GM12801 (cell line): Measurements from ENCODE around the gene ASTN2.

Experiments
- CTCF ChIP-seq: IDR thresholded peaks from one replicate; pipeline ENCODE4 v1.5.1; 2011; ENCODE audit warnings: control low read depth; ENCODE audit not compliant: insufficient read length; ENCODE audit errors: extremely low read depth

Gene ASTN2

DNA sequence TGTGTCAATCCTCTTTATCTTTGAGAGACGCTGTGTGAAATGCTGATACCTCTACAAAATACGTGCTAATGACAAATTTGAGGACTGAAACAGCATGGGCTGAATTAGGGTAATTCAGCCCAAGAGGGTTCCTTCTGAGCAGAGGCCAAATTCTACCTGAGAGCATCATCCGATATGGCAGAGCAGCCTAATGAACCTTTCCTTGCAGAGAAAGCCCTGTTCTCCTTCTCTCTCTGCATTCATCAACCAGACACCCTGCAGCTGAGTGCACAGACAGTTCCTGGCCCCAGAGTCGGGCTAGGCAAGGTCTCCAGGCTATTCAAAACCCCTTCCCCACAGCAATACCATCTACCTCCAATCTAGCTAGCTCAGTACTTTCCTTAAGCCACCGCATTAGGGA, 649.8 kb downstream of the ASTN2 start:
- TF ChIP-seq CTCF = no peak

DNA sequence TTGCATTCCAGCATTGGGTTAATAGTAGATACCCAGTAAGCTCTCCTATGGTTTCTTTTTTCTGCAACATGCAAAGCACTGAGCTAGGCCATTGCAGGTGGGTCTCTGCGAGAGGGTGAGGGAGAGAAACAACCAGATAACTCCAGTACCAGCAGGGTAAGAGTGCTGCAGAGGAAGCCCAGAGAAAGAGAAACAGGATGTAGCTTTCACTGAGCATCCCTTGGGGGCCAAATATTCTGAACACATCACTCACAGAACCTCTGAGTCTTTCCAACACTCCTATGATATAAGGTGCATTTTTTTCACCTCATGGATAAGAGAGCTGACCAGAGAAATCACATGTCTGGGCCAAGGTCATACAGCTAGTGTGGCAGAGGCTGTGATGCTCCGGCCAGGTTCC, 651.1 kb downstream of the ASTN2 start:
- no peak for TF ChIP-seq CTCF

DNA sequence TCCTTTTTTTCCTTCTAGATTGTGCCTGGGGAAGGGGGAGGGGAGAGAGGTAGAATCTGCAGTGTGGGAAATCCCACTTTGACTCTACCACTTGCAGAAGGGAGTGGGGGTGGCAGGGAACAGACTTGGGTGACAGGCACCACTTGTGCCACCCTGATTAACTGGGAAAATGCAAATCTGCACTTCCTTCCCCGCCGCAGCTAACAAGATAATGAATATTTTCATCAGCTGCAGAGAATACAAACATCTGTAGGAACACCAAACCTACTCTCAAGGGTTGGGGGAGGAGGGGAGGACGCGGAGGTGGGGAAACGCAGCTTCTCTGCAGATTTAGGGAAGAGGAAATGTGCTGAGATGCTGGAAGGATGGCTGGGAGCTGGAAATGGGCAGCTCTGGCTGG, 654.2 kb downstream of the ASTN2 start:
- TF ChIP-seq CTCF = no peak

- TF ChIP-seq CTCF = no peak
Observed at GRCh38 chr9:116757030-116757429, 657.8 kb downstream of the ASTN2 start.

DNA sequence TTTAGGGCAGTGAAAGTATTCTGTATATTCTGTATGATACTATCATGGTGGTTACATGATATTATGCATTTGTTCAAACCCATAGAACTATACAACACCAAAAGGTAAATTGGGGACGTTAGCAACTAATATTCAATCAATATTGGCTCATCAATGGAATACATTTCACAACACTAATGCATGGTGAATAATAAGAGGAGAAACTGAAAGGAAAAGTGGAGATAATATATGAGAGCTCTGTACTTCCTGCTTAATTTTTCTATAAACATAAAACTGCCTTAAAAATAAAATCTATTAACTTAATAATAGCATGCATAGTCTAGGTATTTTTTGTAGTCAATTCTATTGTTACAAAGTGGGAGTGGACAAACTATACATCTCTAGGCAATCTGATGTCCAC, 661.5 kb downstream of the ASTN2 start:
- no peak for TF ChIP-seq CTCF

DNA sequence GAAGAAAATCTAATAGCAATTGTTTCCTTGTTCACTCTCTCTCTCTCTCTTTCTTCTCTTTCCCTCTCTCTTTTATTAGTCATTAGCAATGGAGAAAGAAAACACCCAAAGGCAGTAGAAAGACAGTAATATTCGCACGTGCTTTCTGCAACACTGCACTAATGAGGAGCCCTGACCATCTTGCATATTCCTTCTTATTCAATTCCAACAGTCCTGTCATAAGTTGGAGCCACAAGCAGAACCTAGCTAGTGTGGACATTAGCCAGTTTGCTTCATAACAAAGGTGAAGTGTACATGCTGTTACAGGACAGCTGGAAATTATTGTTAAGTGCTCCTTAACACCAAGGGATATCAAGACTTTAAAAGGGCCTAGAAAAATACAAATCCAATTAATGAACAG, 664.3 kb downstream of the ASTN2 start:
- TF ChIP-seq CTCF = no peak

DNA sequence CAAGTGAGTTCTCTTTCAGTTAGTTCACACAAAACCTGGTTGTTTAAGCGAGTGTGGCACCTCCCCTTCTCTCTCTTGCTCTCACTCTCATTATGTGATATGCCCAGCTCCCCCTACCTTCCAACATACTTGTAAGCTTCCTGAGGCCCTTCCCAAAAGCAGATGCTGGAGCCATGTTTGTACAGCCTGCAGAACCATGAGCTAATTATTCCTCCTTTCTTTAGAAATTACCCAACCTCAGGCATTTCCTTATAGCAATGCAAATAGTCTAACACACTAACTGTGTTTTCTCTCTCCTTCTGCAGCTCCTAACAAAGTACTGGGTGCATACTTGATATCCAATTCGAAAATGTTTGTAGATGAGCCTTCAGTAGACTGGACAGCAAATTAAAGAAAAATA, 665.1 kb downstream of the ASTN2 start:
- TF ChIP-seq CTCF = no peak

GRCh38 chr9:116749176-116749575, 665.7 kb downstream of the ASTN2 start:
- no peak for TF ChIP-seq CTCF
